ENCODE results near the gene CDKN1A.
A peak's percentile ranks its signal among the peaks of the same experiment; 100 is the strongest.

Gene CDKN1A

GRCh38 chr6:36728289-36729160, 50.0 kb downstream of the CDKN1A start:
- TF ChIP-seq EGR2 (tag by site-specific recombination; IDR thresholded peaks at IDR 0.05; ENCODE audit: low read depth) (peak; percentile 50; the same call in 1 of the 2 replicates), ZNF660 (tag by site-specific recombination; IDR thresholded peaks at IDR 0.05) (no peak), HIC1 (tag by site-specific recombination; IDR thresholded peaks at IDR 0.05) (no peak), AEBP2 (tag by site-specific recombination; IDR thresholded peaks at IDR 0.05; ENCODE audit: borderline replicate concordance) (no peak), ZNF157 (tag by site-specific recombination; IDR thresholded peaks at IDR 0.05) (peak; percentile 73), ZFHX2 (tag by site-specific recombination; conservative IDR thresholded peaks at IDR 0.05) (0 out of 2 replicates have a peak, but pooled peaks have one; percentile 10), ZNF792 (tag by site-specific recombination; IDR thresholded peaks at IDR 0.05) (no peak), ZNF280C (tag by site-specific recombination; IDR thresholded peaks at IDR 0.05) (no peak)
- H3K36me3 ChIP-seq (ENCODE audit: control insufficient read depth in 2 of 2, insufficient read depth in 1 of 2, low read length in 2 of 2), result no peaks in the 10 kb centered on the region
- POLR2A ChIA-PET, result no interaction called here
- CTCF ChIA-PET, result interaction anchor here (0.6 to 4.5 kb wide), 4 partner anchors 30 to 482 kb away, joined by 3 to 25 read pairs (median 3); no protein-coding TSS in a partner anchor
- no peak overlapping the region for H3K27ac ChIP-seq (ENCODE audit: extremely low read depth, low read depth, low read length)
- no peaks in the 10 kb centered on the region for H3K9me3 ChIP-seq (ENCODE audit: control insufficient read depth, insufficient read depth, low read depth, low read length)
- H3K4me3 ChIP-seq (ENCODE audit: low read depth, low read length), result no peak overlapping the region
- no peaks in the 10 kb centered on the region for H3K4me1 ChIP-seq (ENCODE audit: control insufficient read depth, insufficient read depth, low read length)

- Histone ChIP-seq H3K27ac (ENCODE audit: extremely low read depth, low read depth, low read length) (0 out of 2 replicates have a peak overlapping the region, but pooled peaks have one; percentile 2), H3K4me3 (ENCODE audit: low read depth, low read length) (no peak overlapping the region), H3K36me3 (ENCODE audit: control insufficient read depth in 2 of 2, insufficient read depth in 1 of 2, low read length in 2 of 2) (no peaks in the 10 kb centered on the region), H3K4me1 (ENCODE audit: control insufficient read depth, insufficient read depth, low read length) (no peaks in the 10 kb centered on the region), H3K9me3 (ENCODE audit: control insufficient read depth, insufficient read depth, low read depth, low read length) (no peaks in the 10 kb centered on the region)
- CTCF ChIA-PET, result interaction anchor here (0.6 to 4.5 kb wide), 3 partner anchors 30 to 481 kb away, joined by 3 to 25 read pairs (median 3); no protein-coding TSS in a partner anchor
- POLR2A ChIA-PET, result no interaction called here
- TF ChIP-seq SP7 (tag by site-specific recombination; IDR thresholded peaks at IDR 0.05) (0 out of 2 replicates have a peak, but pooled peaks have one; percentile 14), ZNF280D (tag by site-specific recombination; IDR thresholded peaks at IDR 0.05) (no peak), ZNF549 (tag by site-specific recombination; IDR thresholded peaks at IDR 0.05) (no peak), PRDM10 (tag by site-specific recombination; IDR thresholded peaks at IDR 0.05) (peak; percentile 74), ZFP69B (tag by site-specific recombination; IDR thresholded peaks at IDR 0.05) (no peak), TSHZ1 (tag by site-specific recombination; IDR thresholded peaks at IDR 0.05; ENCODE audit: borderline replicate concordance) (no peak), ZBTB21 (tag by site-specific recombination; IDR thresholded peaks at IDR 0.05) (peak; percentile 67; the same call in 1 of the 2 replicates)
Observed at GRCh38 chr6:36729161-36729524, 50.6 kb downstream of the CDKN1A start.
